Smooth muscle cell (in vitro differentiated cells): ENCODE data around the gene TRIP13. TPM values are rescaled to one million over a fixed set of nuclear protein-coding genes. Genes with fewer than 3 reads are reported as not detected.
"Not testable (repeated sequence)": the region's sequence is repeated elsewhere in the genome, so short reads cannot be mapped to it uniquely, and the experiment has no call there.

Experiments used
- DNase-seq: peaks from one replicate; lab custom pipeline; 2025; ENCODE audit not compliant: unreplicated experiment; lab: John Stamatoyannopoulos, UW
- H2AFZ ChIP-seq: fragments of 200-600 bp; sonication (generic); 2 replicates; pipeline ENCODE4 v1.6.0; 2016; ENCODE audit warnings: antibody characterized with exemption, low read depth, mild to moderate bottlenecking
- H3F3A ChIP-seq: fragments of 200-600 bp; sonication (generic); 2 replicates; pipeline ENCODE4 v1.6.0; 2017; ENCODE audit warnings: antibody characterized with exemption, low read depth
- H3K27ac ChIP-seq: fragments of 200-600 bp; sonication (generic); 2 replicates; pipeline ENCODE4 v1.5.1; 2016; ENCODE audit warnings: low read depth, mild to moderate bottlenecking
- H3K27me3 ChIP-seq: fragments of 200-600 bp; sonication (generic); 2 replicates; pipeline ENCODE4 v1.6.1; 2016; ENCODE audit warnings: low read depth, mild to moderate bottlenecking
- H3K36me3 ChIP-seq: fragments of 200-600 bp; sonication (generic); 2 replicates; pipeline ENCODE4 v1.5.1; 2016; ENCODE audit warnings: low read depth
- H3K4me1 ChIP-seq: fragments of 200-600 bp; sonication (generic); 2 replicates; pipeline ENCODE4 v1.5.1; 2016; ENCODE audit warnings: low read depth
- H3K4me2 ChIP-seq: fragments of 200-600 bp; sonication (generic); 2 replicates; pipeline ENCODE4 v1.6.0; 2016; ENCODE audit warnings: mild to moderate bottlenecking
- H3K4me3 ChIP-seq: fragments of 200-600 bp; sonication (generic); 2 replicates; pipeline ENCODE4 v1.5.1; 2016; ENCODE audit warnings: mild to moderate bottlenecking
- H3K79me2 ChIP-seq: fragments of 200-600 bp; sonication (generic); 2 replicates; pipeline ENCODE4 v1.6.0; 2016; ENCODE audit warnings: low read depth, mild to moderate bottlenecking
- H3K9ac ChIP-seq: fragments of 200-600 bp; sonication (generic); 2 replicates; pipeline ENCODE4 v1.6.0; 2016; ENCODE audit warnings: low read depth
- H3K9me3 ChIP-seq: fragments of 200-600 bp; sonication (generic); replicated peaks from 2 replicates; pipeline ENCODE4 v1.5.1; 2016; ENCODE audit warnings: low read depth
- H4K20me1 ChIP-seq: fragments of 200-600 bp; sonication (generic); 2 replicates; pipeline ENCODE4 v1.6.0; 2016; ENCODE audit warnings: low read depth
- CTCF ChIP-seq: fragments of 200-600 bp; sonication (generic); IDR thresholded peaks from 2 replicates; pipeline ENCODE4 v1.5.1; 2017; ENCODE audit warnings: borderline replicate concordance, mild to moderate bottlenecking, antibody characterized with exemption; ENCODE audit not compliant: insufficient read depth, poor library complexity, severe bottlenecking
- WGBS: methylation state at CpG from one replicate; pipeline ENCODE4 v1.1.7; 2016; ENCODE audit warnings: low lambda C conversion rate; 5-methylcytosine and 5-hydroxymethylcytosine counted together
- polyA plus RNA-seq: library from polyadenylated mRNA; unstranded; fragments of >200 nt; fragmentation: Nextera tagmentation; extraction: Ambion mirVana; gene quantifications from 2 replicates; pipeline ENCODE4 v1.2.1, GENCODE V29; 2016
- total RNA-seq: library from RNA; depleted of rRNA; stranded (reverse); fragments of >200 nt; gene quantifications from 2 replicates; pipeline ENCODE4 v1.2.3, GENCODE V29; 2014

TRIP13 gene
- total and polyA plus RNA-seq, 2 experiments from 2014 or later: 8.4 to 12.0 TPM

- Histone ChIP-seq H3K9me3 (no peaks in the 10 kb centered on the region), H3K36me3 (no peaks in the 10 kb centered on the region), H4K20me1 (no peaks in the 10 kb centered on the region), H3K27me3 (peaks cover 23% of the 10 kb centered on the region), H3K27ac (no peak overlapping the region), H3K79me2 (no peaks in the 10 kb centered on the region), H2AFZ (no peak overlapping the region), H3K9ac (no peak overlapping the region), H3K4me1 (peaks cover 5% of the 10 kb centered on the region), H3F3A (no peaks in the 10 kb centered on the region), H3K4me3 (no peak overlapping the region), H3K4me2 (no peak overlapping the region)
- peak; percentile 34 for DNase-seq
- WGBS: 20% methylated on average over 15 of the region's 17 CpGs
- peak; percentile 82 for TF ChIP-seq CTCF
Observed at GRCh38 chr5:923281-923873, 30.7 kb downstream of the TRIP13 start.

GRCh38 chr5:926417-927171 is 33.9 kb downstream of the TRIP13 start:
- Histone ChIP-seq H3K9ac (no peak overlapping the region), H3K4me3 (peak overlapping the region; percentile 44), H4K20me1 (no peaks in the 10 kb centered on the region), H3K4me1 (peaks cover 5% of the 10 kb centered on the region), H3K36me3 (no peaks in the 10 kb centered on the region), H3F3A (no peaks in the 10 kb centered on the region), H3K27ac (no peak overlapping the region), H3K27me3 (peaks cover 23% of the 10 kb centered on the region), H2AFZ (peak overlapping the region; percentile 97), H3K9me3 (no peaks in the 10 kb centered on the region), H3K79me2 (no peaks in the 10 kb centered on the region), H3K4me2 (peak overlapping the region; percentile 89)
- 8% methylated on average over 43 of the region's 65 CpGs for WGBS
- TF ChIP-seq CTCF: peak; percentile 41
- peak; percentile 35 for DNase-seq

- H3K79me2 ChIP-seq: no peaks in the 10 kb centered on the region
- no peak for DNase-seq
- H3K4me1 ChIP-seq: peaks cover 5% of the 10 kb centered on the region
- peak overlapping the region; percentile 89 for H3K4me2 ChIP-seq
- WGBS: 77% methylated on average over 26 of the region's 30 CpGs
- H3K9ac ChIP-seq: no peak overlapping the region
- peak overlapping the region; percentile 44 for H3K4me3 ChIP-seq
- H3K27ac ChIP-seq: no peak overlapping the region
- H3K9me3 ChIP-seq: no peaks in the 10 kb centered on the region
- H4K20me1 ChIP-seq: no peaks in the 10 kb centered on the region
- H3K27me3 ChIP-seq: peaks cover 23% of the 10 kb centered on the region
- no peaks in the 10 kb centered on the region for H3K36me3 ChIP-seq
- H2AFZ ChIP-seq: no peak overlapping the region
- no peak for TF ChIP-seq CTCF
- no peaks in the 10 kb centered on the region for H3F3A ChIP-seq
Observed at GRCh38 chr5:927172-928015, 34.7 kb downstream of the TRIP13 start.

GRCh38 chr5:929182-929581 is 36.5 kb downstream of the TRIP13 start:
- not testable (repeated sequence) for H3K4me2 ChIP-seq, H2AFZ ChIP-seq, H3K27ac ChIP-seq, DNase-seq, H3K4me3 ChIP-seq, H3K36me3 ChIP-seq, H3K9me3 ChIP-seq, H3K79me2 ChIP-seq, H4K20me1 ChIP-seq, H3F3A ChIP-seq, H3K4me1 ChIP-seq, H3K9ac ChIP-seq
- H3K27me3 ChIP-seq: peaks cover 23% of the 10 kb centered on the region
